Fibroblast of lung (primary cell): ENCODE results near the gene TBCC. TPM values are rescaled to one million over a fixed set of nuclear protein-coding genes. Genes with fewer than 3 reads are reported as not detected.

Source experiments
- DNase-seq, 2 donors: peaks; one replicate each; pipeline versions ENCODE4 v3.0.0 to v3.0.0-alpha.2; 2010; ENCODE audit warnings: low read depth in 2 of 2
- H2AFZ ChIP-seq: 2 replicates; pipeline ENCODE4 v1.5.1; 2012; ENCODE audit warnings: low read length, control low read depth, inconsistent platforms
- H3K27ac ChIP-seq: 2 replicates; pipeline ENCODE4 v1.5.1; 2011; ENCODE audit warnings: low read length, control low read depth; ENCODE audit not compliant: insufficient read depth
- H3K27me3 ChIP-seq: 2 replicates; pipeline ENCODE4 v1.5.1; 2011; ENCODE audit warnings: mild to moderate bottlenecking, low read length; ENCODE audit not compliant: control insufficient read depth, insufficient read depth
- H3K36me3 ChIP-seq: 2 replicates; pipeline ENCODE4 v1.5.1; 2011; ENCODE audit warnings: low read length; ENCODE audit not compliant: control insufficient read depth, insufficient read depth
- H3K4me1 ChIP-seq: 2 replicates; pipeline ENCODE4 v1.5.1; 2011; ENCODE audit warnings: low read length; ENCODE audit not compliant: control insufficient read depth, insufficient read depth; ENCODE audit errors: extremely low read depth
- H3K4me2 ChIP-seq: 2 replicates; pipeline ENCODE4 v1.5.1; 2011; ENCODE audit warnings: low read length, control low read depth; ENCODE audit not compliant: insufficient read depth; ENCODE audit errors: extremely low read depth
- H3K4me3 ChIP-seq, 4 experiments: fragments of 200-600 bp in 1 of 4; sonication (generic) in 1 of 4; replicated peaks in 1 of 4; 2 replicates each; pipeline ENCODE4 v1.5.1; 2011 to 2016; ENCODE audit warnings: low read length in 4 of 4, low read depth in 3 of 4, mild to moderate bottlenecking in 3 of 4, control low read depth in 2 of 4, inconsistent platforms in 1 of 4, mixed read lengths in 1 of 4; ENCODE audit not compliant: insufficient read depth in 1 of 4; ENCODE audit errors: control extremely low read depth in 1 of 4
- H3K79me2 ChIP-seq: 2 replicates; pipeline ENCODE4 v1.5.1; 2012; ENCODE audit warnings: mild to moderate bottlenecking, low read length, inconsistent platforms; ENCODE audit not compliant: control insufficient read depth, insufficient read depth
- H3K9ac ChIP-seq: 2 replicates; pipeline ENCODE4 v1.5.1; 2011; ENCODE audit warnings: mild to moderate bottlenecking, low read length, control low read depth; ENCODE audit not compliant: insufficient read depth
- H3K9me3 ChIP-seq: 2 replicates; pipeline ENCODE4 v1.5.1; 2012; ENCODE audit warnings: low read depth, low read length; ENCODE audit not compliant: control insufficient read depth, insufficient read depth
- H4K20me1 ChIP-seq: 2 replicates; pipeline ENCODE4 v1.5.1; 2011; ENCODE audit warnings: low read length; ENCODE audit not compliant: control insufficient read depth, insufficient read depth; ENCODE audit errors: extremely low read depth
- CTCF ChIP-seq, 2 donors: IDR thresholded peaks in 1 of 2; conservative IDR thresholded peaks in 1 of 2; 1 replicate in 1 of 2; 2 replicates in 1 of 2; pipeline ENCODE4 v1.5.1; 2011 to 2012; ENCODE audit warnings: low read length in 2 of 2, control low read depth in 1 of 2, inconsistent platforms in 1 of 2, low read depth in 1 of 2, mild to moderate bottlenecking in 1 of 2
- EZH2 ChIP-seq: IDR thresholded peaks from 2 replicates; pipeline ENCODE4 v1.5.1; 2012; ENCODE audit warnings: low read length, control low read depth, mild to moderate bottlenecking; ENCODE audit errors: missing control alignments
- polyA plus RNA-seq, 2 donors: library from polyadenylated mRNA; depleted of rRNA in 1 of 2; stranded (reverse) in 1 of 2; unstranded in 1 of 2; fragments of >200 nt; gene quantifications; 2 replicates each; pipeline ENCODE4 v1.2.1, GENCODE V29; 2011 to 2012; ENCODE audit warnings: missing spikeins in 1 of 2
- total RNA-seq: library from RNA; depleted of rRNA; stranded (reverse); fragments of >200 nt; gene quantifications from 2 replicates; pipeline ENCODE4 v1.2.1, GENCODE V29; 2014

The TBCC gene
- total and polyA plus RNA-seq, 2 donors (not counting 1 experiment from before 2014, with no cell fraction given), result 18.2 to 50.0 TPM

- Histone ChIP-seq H3K36me3 (no peaks in the 10 kb centered on the region), H3K27ac (no peak overlapping the region), H3K79me2 (peaks cover 21% of the 10 kb centered on the region), H3K9me3 (no peaks in the 10 kb centered on the region), H3K4me2 (peak overlapping the region; percentile 72), H2AFZ (no peak overlapping the region), H4K20me1 (no peaks in the 10 kb centered on the region), H3K4me3 (peak overlapping the region; percentile 78 to 98 (median 98)), H3K27me3 (no peaks in the 10 kb centered on the region), H3K4me1 (peaks cover 9% of the 10 kb centered on the region), H3K9ac (no peak overlapping the region)
- no peak for DNase-seq
- TF ChIP-seq EZH2 (no peak), CTCF (conservative IDR thresholded peaks at IDR 0.05 in 1 of 2, IDR thresholded peaks at IDR 0.05 in 1 of 2; ENCODE audit: low read depth in 1 of 2, low read length in 2 of 2) (no peak)
Measured at GRCh38 chr6:42744351-42744893, 1.5 kb downstream of the TBCC start.

DNA sequence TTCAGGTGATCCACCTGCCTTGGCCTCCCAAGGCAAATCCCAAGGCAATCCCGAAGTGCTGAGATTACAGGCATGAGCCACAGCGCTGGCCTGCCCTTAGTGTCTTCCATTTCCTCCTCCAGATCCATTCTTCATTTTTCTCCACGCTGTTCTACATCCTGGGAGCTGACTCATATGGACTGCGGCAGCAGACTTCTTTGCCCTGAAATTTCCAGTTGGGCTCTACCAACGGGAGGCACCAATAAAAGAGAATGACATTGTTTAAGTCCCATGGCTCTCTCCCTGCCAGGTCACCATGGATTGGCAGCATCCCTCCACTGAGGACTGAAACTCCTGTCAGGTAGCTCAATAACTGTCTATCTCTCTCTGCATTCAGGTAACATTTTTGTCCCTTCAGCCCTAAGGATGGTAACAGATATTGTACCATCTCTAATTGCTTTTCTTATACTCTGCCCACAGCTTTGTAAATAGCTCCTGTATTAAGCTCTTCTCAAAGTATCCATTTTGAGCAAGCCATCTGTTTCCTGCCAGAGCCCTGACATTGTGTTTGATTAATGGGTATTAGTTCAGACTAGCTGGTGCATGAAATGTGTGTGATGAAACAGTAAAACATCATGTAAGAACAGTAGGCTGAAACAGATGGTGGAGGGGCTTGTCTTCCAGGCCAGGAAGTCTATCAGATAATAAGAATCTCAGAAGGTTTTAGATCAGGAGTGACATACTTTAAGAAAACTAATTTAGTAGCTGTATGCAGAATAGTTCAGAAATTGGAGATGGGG, 3.6 kb downstream of the TBCC start:
- DNase-seq, result peak; percentile 83 to 88
- no peak overlapping the region for H3K4me2 ChIP-seq
- no peak overlapping the region for H3K27ac ChIP-seq

More for the DNA sequence above, 3.6 kb downstream of the TBCC start:
- no peaks in the 10 kb centered on the region for H3K27me3 ChIP-seq
- no peak overlapping the region for H2AFZ ChIP-seq
- H3K9ac ChIP-seq, result no peak overlapping the region
- no peaks in the 10 kb centered on the region for H4K20me1 ChIP-seq
- H3K79me2 ChIP-seq, result peaks cover 21% of the 10 kb centered on the region
- no peaks in the 10 kb centered on the region for H3K36me3 ChIP-seq
- no peaks in the 10 kb centered on the region for H3K9me3 ChIP-seq
- TF ChIP-seq EZH2 (no peak), CTCF (conservative IDR thresholded peaks at IDR 0.05 in 1 of 2, IDR thresholded peaks at IDR 0.05 in 1 of 2; ENCODE audit: low read depth in 1 of 2, low read length in 2 of 2) (no peak)
- no peak overlapping the region for H3K4me3 ChIP-seq
- peaks cover 9% of the 10 kb centered on the region for H3K4me1 ChIP-seq
